H9 (cell line): ENCODE measurements around the gene CYP27C1. TPM values are rescaled to one million over a fixed set of nuclear protein-coding genes. Genes with fewer than 3 reads are reported as not detected.

Experiments
- DNase-seq: peaks from one replicate; pipeline ENCODE4 v3.0.0-alpha.2; 2017
- H2AFZ ChIP-seq: one replicate; pipeline ENCODE4 v1.6.1; 2013; ENCODE audit warnings: mild to moderate bottlenecking, low read length, control low read depth, moderate library complexity
- H2AK5ac ChIP-seq: 2 replicates; pipeline ENCODE4 v1.6.1; 2013; ENCODE audit warnings: low read length, control low read depth, mixed read lengths; ENCODE audit not compliant: insufficient read length
- H2BK120ac ChIP-seq: one replicate; pipeline ENCODE4 v1.6.1; 2013; ENCODE audit warnings: low read depth, mild to moderate bottlenecking, low read length, control low read depth, inconsistent platforms; ENCODE audit not compliant: poor library complexity, severe bottlenecking
- H2BK12ac ChIP-seq: 2 replicates; pipeline ENCODE4 v1.6.1; 2013; ENCODE audit warnings: low read length, control low read depth, mixed read lengths, low read depth; ENCODE audit not compliant: insufficient read length
- H2BK15ac ChIP-seq: 2 replicates; pipeline ENCODE4 v1.6.1; 2013; ENCODE audit warnings: low read depth, low read length, control low read depth
- H2BK20ac ChIP-seq: one replicate; pipeline ENCODE4 v1.6.1; 2013; ENCODE audit warnings: low read depth, mild to moderate bottlenecking, low read length, control low read depth, inconsistent platforms; ENCODE audit not compliant: poor library complexity, severe bottlenecking
- H2BK5ac ChIP-seq: 2 replicates; pipeline ENCODE4 v1.6.1; 2013; ENCODE audit warnings: low read length, control low read depth, mixed read lengths; ENCODE audit not compliant: insufficient read length
- H3K14ac ChIP-seq: 2 replicates; pipeline ENCODE4 v1.6.1; 2013; ENCODE audit warnings: low read length, control low read depth; ENCODE audit not compliant: insufficient read depth
- H3K18ac ChIP-seq: 2 replicates; pipeline ENCODE4 v1.6.1; 2013; ENCODE audit warnings: low read depth, mild to moderate bottlenecking, mixed read lengths, low read length, control low read depth; ENCODE audit not compliant: insufficient read length
- H3K23ac ChIP-seq: 2 replicates; pipeline ENCODE4 v1.6.1; 2013; ENCODE audit warnings: low read length, control low read depth, mixed read lengths, low read depth; ENCODE audit not compliant: insufficient read length
- H3K23me2 ChIP-seq: 2 replicates; pipeline ENCODE4 v1.6.1; 2013; ENCODE audit warnings: low read depth, mild to moderate bottlenecking, mixed read lengths, low read length, control low read depth; ENCODE audit not compliant: insufficient read length, poor library complexity, severe bottlenecking
- H3K27ac ChIP-seq: 2 replicates; pipeline ENCODE4 v1.5.1; 2013; ENCODE audit warnings: low read length, control low read depth, mixed read lengths, low read depth; ENCODE audit not compliant: insufficient read length
- H3K27me3 ChIP-seq: 2 replicates; pipeline ENCODE4 v1.6.1; 2013; ENCODE audit warnings: low read length, control low read depth, inconsistent platforms; ENCODE audit not compliant: insufficient read depth
- H3K4ac ChIP-seq: 2 replicates; pipeline ENCODE4 v1.6.1; 2013; ENCODE audit warnings: low read depth, mild to moderate bottlenecking, control low read depth, inconsistent platforms, low read length, moderate library complexity
- H3K4me1 ChIP-seq: 2 replicates; pipeline ENCODE4 v1.6.1; 2013; ENCODE audit warnings: low read length, control low read depth, inconsistent platforms; ENCODE audit not compliant: insufficient read depth
- H3K4me2 ChIP-seq: 2 replicates; pipeline ENCODE4 v1.6.1; 2013; ENCODE audit warnings: low read length, control low read depth, mixed read lengths; ENCODE audit not compliant: insufficient read length, insufficient read depth
- H3K56ac ChIP-seq: 2 replicates; pipeline ENCODE4 v1.6.1; 2013; ENCODE audit warnings: low read depth, mild to moderate bottlenecking, mixed read lengths, low read length, control low read depth; ENCODE audit not compliant: insufficient read length
- H3K79me1 ChIP-seq: 2 replicates; pipeline ENCODE4 v1.6.1; 2013; ENCODE audit warnings: low read depth, mild to moderate bottlenecking, moderate library complexity, low read length, control low read depth, inconsistent platforms; ENCODE audit not compliant: insufficient read depth, poor library complexity, severe bottlenecking
- H3K79me2 ChIP-seq: 2 replicates; pipeline ENCODE4 v1.6.1; 2013; ENCODE audit warnings: low read length, control low read depth, inconsistent platforms; ENCODE audit not compliant: insufficient read depth
- H3K9ac ChIP-seq: 2 replicates; pipeline ENCODE4 v1.6.1; 2013; ENCODE audit warnings: low read length, control low read depth, mixed read lengths; ENCODE audit not compliant: insufficient read length; ENCODE audit errors: extremely low read depth
- H3K9me3 ChIP-seq: one replicate; pipeline ENCODE4 v1.6.1; 2013; ENCODE audit warnings: low read depth, low read length, inconsistent platforms; ENCODE audit not compliant: control insufficient read depth
- H3T11ph ChIP-seq: one replicate; pipeline ENCODE4 v1.6.1; 2013; ENCODE audit warnings: mild to moderate bottlenecking, low read length, control low read depth, inconsistent platforms
- H4K20me1 ChIP-seq: one replicate; pipeline ENCODE4 v1.6.1; 2013; ENCODE audit not compliant: control insufficient read depth, insufficient read length, insufficient read depth
- H4K5ac ChIP-seq: 2 replicates; pipeline ENCODE4 v1.6.1; 2013; ENCODE audit warnings: low read depth, mild to moderate bottlenecking, mixed read lengths, low read length, control low read depth; ENCODE audit not compliant: insufficient read length
- H4K8ac ChIP-seq: replicated peaks from 2 replicates; pipeline ENCODE4 v1.6.1; 2013; ENCODE audit warnings: low read length, control low read depth, mixed read lengths, low read depth; ENCODE audit not compliant: insufficient read length
- H4K91ac ChIP-seq: 2 replicates; pipeline ENCODE4 v1.6.1; 2013; ENCODE audit warnings: low read depth, mild to moderate bottlenecking, moderate library complexity, mixed read lengths, low read length, control low read depth; ENCODE audit not compliant: insufficient read length
- H3K27ac Mint-ChIP-seq, 3 experiments: 2 replicates in 2 of 3; 3 replicates in 1 of 3; pipeline ENCODE4 v1.8.0; 2020 to 2021; ENCODE audit warnings: mixed read lengths in 3 of 3, mild to moderate bottlenecking in 1 of 3, moderate library complexity in 1 of 3
- H3K27me3 Mint-ChIP-seq: 2 replicates; pipeline ENCODE4 v1.8.0; 2021; ENCODE audit warnings: low read depth, mild to moderate bottlenecking, moderate library complexity, mixed read lengths
- H3K36me3 Mint-ChIP-seq, 3 experiments: 2 replicates in 2 of 3; 3 replicates in 1 of 3; pipeline ENCODE4 v1.8.0; 2020 to 2021; ENCODE audit warnings: low read depth in 3 of 3, mixed read lengths in 3 of 3; ENCODE audit not compliant: insufficient read depth in 1 of 3
- H3K4me1 Mint-ChIP-seq, 2 experiments: 2 replicates each; pipeline ENCODE4 v1.8.0; 2020; ENCODE audit warnings: mixed read lengths in 2 of 2
- H3K4me3 Mint-ChIP-seq, 2 experiments: 2 replicates in 1 of 2; 3 replicates in 1 of 2; pipeline ENCODE4 v1.8.0; 2020 to 2021; ENCODE audit warnings: mild to moderate bottlenecking in 2 of 2, mixed read lengths in 2 of 2, moderate library complexity in 1 of 2
- H3K9me3 Mint-ChIP-seq, 2 experiments: 2 replicates in 1 of 2; 3 replicates in 1 of 2; pipeline ENCODE4 v1.8.0; 2020; ENCODE audit warnings: mild to moderate bottlenecking in 2 of 2, mixed read lengths in 2 of 2, moderate library complexity in 1 of 2
- CTCF ChIP-seq: fragments of 200-600 bp; sonication (generic); conservative IDR thresholded peaks from 3 replicates; pipeline ENCODE4 v1.8.0; 2021; ENCODE audit warnings: antibody characterized with exemption, mild to moderate bottlenecking
- WGBS: extraction: QIAGEN DNeasy Blood & Tissue Kit; methylation state at CpG from one replicate; pipeline ENCODE4 v1.1.7; 2013; ENCODE audit warnings: missing lambda C conversion rate, low lambda C conversion rate, mixed read lengths; ENCODE audit not compliant: insufficient read length; ENCODE audit errors: extremely low coverage; 5-methylcytosine and 5-hydroxymethylcytosine counted together
- total RNA-seq: library from RNA; stranded (reverse); gene quantifications from 2 replicates; pipeline ENCODE4 v1.2.1, GENCODE V29; 2021

CYP27C1 gene
- total RNA-seq, 1 experiment from 2014 or later, result 2.3 TPM

GRCh38 chr2:127173057-127173456, 47.0 kb downstream of the CYP27C1 start:
- Histone ChIP-seq H2AFZ (no peak overlapping the region), H3K14ac (no peak overlapping the region), H3K9me3 (no peaks in the 10 kb centered on the region), H2BK5ac (no peak overlapping the region), H4K5ac (no peak overlapping the region), H2AK5ac (no peak overlapping the region), H3T11ph (no peak overlapping the region), H4K91ac (no peak overlapping the region), H2BK20ac (no peak overlapping the region), H3K4me2 (no peak overlapping the region), H2BK12ac (no peak overlapping the region), H3K56ac (no peak overlapping the region), H3K4ac (no peak overlapping the region), H3K9ac (no peak overlapping the region), H3K79me2 (no peaks in the 10 kb centered on the region), H4K8ac (no peak overlapping the region), H3K27ac (no peak overlapping the region), H2BK15ac (no peak overlapping the region), H4K20me1 (no peaks in the 10 kb centered on the region), H3K79me1 (no peaks in the 10 kb centered on the region), H2BK120ac (no peak overlapping the region), H3K27me3 (no peaks in the 10 kb centered on the region), H3K18ac (no peak overlapping the region), H3K23ac (no peak overlapping the region), H3K23me2 (no peaks in the 10 kb centered on the region), H3K4me1 (peaks cover 2% of the 10 kb centered on the region; the same call in 1 of the 2 replicates)
- peaks cover 13 to 19% of the 10 kb centered on the region in 2 experiments for H3K4me1 Mint-ChIP-seq
- H3K27me3 Mint-ChIP-seq, result peaks cover 12% of the 10 kb centered on the region
- H3K36me3 Mint-ChIP-seq, result no peaks in the 10 kb centered on the region
- WGBS, result no CpG with 5 or more reads among the region's 6 CpGs
- DNase-seq, result no peak
- no peaks in the 10 kb centered on the region; a peak in 1 of 5 replicates for H3K9me3 Mint-ChIP-seq
- H3K4me3 Mint-ChIP-seq, result no peak overlapping the region
- TF ChIP-seq CTCF, result no peak
- peak overlapping the region in 1 of 3 experiments; percentile 7; a peak in 1 of 7 replicates for H3K27ac Mint-ChIP-seq
